ENCODE measurements around the gene TTC5. TPM values are rescaled to one million over a fixed set of nuclear protein-coding genes. Genes with fewer than 3 reads are reported as not detected.

Gene TTC5
- total RNA-seq, 4 donors from 2014 or later, result 7.4 to 12.6 (median 10.0) TPM

GRCh38 chr14:20332431-20332787 is 26.7 kb upstream of the TTC5 start:
- ATAC-seq (ENCODE audit: low FRiP score) (no peak), DNase-seq (ENCODE audit: low spot score) (no peak)
- TF ChIP-seq CTCF (IDR thresholded peaks at IDR 0.05), result no peak

- no peak for TF ChIP-seq CTCF (IDR thresholded peaks at IDR 0.05)
- DNase-seq (ENCODE audit: low spot score) (no peak), ATAC-seq (ENCODE audit: low FRiP score) (no peak)
Observed at GRCh38 chr14:20331053-20331613, 25.4 kb upstream of the TTC5 start.

GRCh38 chr14:20329355-20329754 is 23.6 kb upstream of the TTC5 start:
- DNase-seq (ENCODE audit: low spot score) (no peak), ATAC-seq (ENCODE audit: low FRiP score) (no peak)
- TF ChIP-seq CTCF (IDR thresholded peaks at IDR 0.05), result no peak

GRCh38 chr14:20328705-20329104 is 23.0 kb upstream of the TTC5 start:
- DNase-seq (ENCODE audit: low spot score) (no peak), ATAC-seq (ENCODE audit: low FRiP score) (no peak)
- no peak for TF ChIP-seq CTCF (IDR thresholded peaks at IDR 0.05)

- TF ChIP-seq CTCF (IDR thresholded peaks at IDR 0.05), result peak in 1 of 3 donors; percentile 13
- peak; percentile 32 for ATAC-seq (ENCODE audit: low FRiP score)
- no peak for DNase-seq (ENCODE audit: low spot score)
Observed at GRCh38 chr14:20327005-20327869, 21.5 kb upstream of the TTC5 start.

- ATAC-seq (ENCODE audit: low FRiP score) (no peak), DNase-seq (ENCODE audit: low spot score) (no peak)
- TF ChIP-seq CTCF (IDR thresholded peaks at IDR 0.05), result no peak
Observed at GRCh38 chr14:20317720-20318119, 12.0 kb upstream of the TTC5 start.

GRCh38 chr14:20314026-20314425 is 8.3 kb upstream of the TTC5 start:
- no peak for DNase-seq (ENCODE audit: low spot score)
- TF ChIP-seq CTCF (IDR thresholded peaks at IDR 0.05), result no peak
- no peak for ATAC-seq (ENCODE audit: low FRiP score)
